GM18873 (cell line): Measurements from ENCODE around the gene MPC1.

Source experiments
- ATAC-seq: cut with Tn5 transposase; IDR thresholded peaks from one replicate; pipeline ENCODE4 v1.9.1; 2021; ENCODE audit warnings: mild to moderate bottlenecking, moderate library complexity, moderate number of reproducible peaks; ENCODE audit not compliant: unreplicated experiment, low FRiP score

MPC1 gene

GRCh38 chr6:166382933-166383801 lies at the start of gene MPC1:
TSS of gene MPC1 (minus strand) at chr6:166382940. CDS start at chr6:166382876, 64 bp downstream.
- ATAC-seq = peak; percentile 87

GRCh38 chr6:166430269-166430668 lies 47.5 kb upstream of the MPC1 start:
- no peak for ATAC-seq

- ATAC-seq = no peak
These were observed 41.7 kb upstream of the MPC1 start for GRCh38 chr6:166424431-166424830.

- no peak for ATAC-seq
These were observed 41.0 kb upstream of the MPC1 start for GRCh38 chr6:166423781-166424180.

GRCh38 chr6:166423051-166423745 lies 40.5 kb upstream of the MPC1 start:
- ATAC-seq = no peak

- no peak for ATAC-seq
These were observed 39.6 kb upstream of the MPC1 start for GRCh38 chr6:166422201-166422940.

GRCh38 chr6:166420351-166420750 lies 37.6 kb upstream of the MPC1 start:
- no peak for ATAC-seq

GRCh38 chr6:166419717-166420116 lies 37.0 kb upstream of the MPC1 start:
- ATAC-seq = peak; percentile 16

GRCh38 chr6:166419286-166419685 lies 36.5 kb upstream of the MPC1 start:
- peak; percentile 97 for ATAC-seq

GRCh38 chr6:166418691-166419143 lies 36.0 kb upstream of the MPC1 start:
- no peak for ATAC-seq

- ATAC-seq = no peak
These were observed 34.5 kb upstream of the MPC1 start for GRCh38 chr6:166417285-166417691.

GRCh38 chr6:166415833-166416347 lies 33.1 kb upstream of the MPC1 start:
- ATAC-seq = no peak

GRCh38 chr6:166415306-166415705 lies 32.6 kb upstream of the MPC1 start:
- ATAC-seq = no peak

GRCh38 chr6:166413491-166413951 lies 30.8 kb upstream of the MPC1 start:
- no peak for ATAC-seq

GRCh38 chr6:166412911-166413384 lies 30.2 kb upstream of the MPC1 start:
- no peak for ATAC-seq

GRCh38 chr6:166412156-166412910 lies 29.6 kb upstream of the MPC1 start:
- ATAC-seq = no peak

GRCh38 chr6:166411721-166412151 lies 29.0 kb upstream of the MPC1 start:
- ATAC-seq = no peak

GRCh38 chr6:166411271-166411670 lies 28.5 kb upstream of the MPC1 start:
- ATAC-seq = no peak

- no peak for ATAC-seq
These were observed 27.7 kb upstream of the MPC1 start for GRCh38 chr6:166410426-166410935.
